IMR-90 (cell line): ENCODE measurements around the gene ASF1B. TPM values are rescaled to one million over a fixed set of nuclear protein-coding genes. Genes with fewer than 3 reads are reported as not detected.

ENCODE experiments used
- ATAC-seq: fragments of 200-7000 bp; cut with Tn5 transposase; 2 replicates; pipeline ENCODE4 v1.9.1; 2020; ENCODE audit warnings: low read depth, mild to moderate bottlenecking, moderate library complexity
- BruUV-seq: library from RNA; stranded (reverse); fragments of 400-500 nt; replicated peaks from 2 replicates; lab custom pipeline; 2021; lab: Mats Ljungman, UMichigan
- CTCF ChIA-PET: fragments of 300-600 bp; formaldehyde crosslinking; extraction: SDS; loops from one replicate; lab custom pipeline; 2021; ENCODE audit warnings: antibody characterized with exemption; lab: Yijun Ruan, JAX
- POLR2A ChIA-PET: fragments of 300-600 bp; sonication (Branson Sonifier 250); formaldehyde crosslinking; loops from one replicate; lab custom pipeline; 2022; ENCODE audit warnings: antibody characterized with exemption; ENCODE audit not compliant: unreplicated experiment; lab: Charles Lee
- DNase-seq: peaks from one replicate; pipeline ENCODE4 v3.0.0; 2013
- H2AFZ ChIP-seq: replicated peaks from 2 replicates; pipeline ENCODE3; 2013; ENCODE audit warnings: low read length, mild to moderate bottlenecking; ENCODE audit not compliant: poor library complexity
- H2AK5ac ChIP-seq: 2 replicates; pipeline ENCODE4 v1.6.1; 2013; ENCODE audit warnings: low read depth, low read length, inconsistent platforms
- H2AK9ac ChIP-seq: replicated peaks from 2 replicates; pipeline ENCODE3; 2013; ENCODE audit warnings: mild to moderate bottlenecking, low read depth, low read length, moderate library complexity; ENCODE audit not compliant: poor library complexity
- H2BK120ac ChIP-seq: 2 replicates; pipeline ENCODE4 v1.6.1; 2013; ENCODE audit warnings: low read depth, low read length, inconsistent platforms
- H2BK15ac ChIP-seq: 3 replicates; pipeline ENCODE4 v1.6.1; 2013; ENCODE audit warnings: low read depth, low read length, inconsistent platforms
- H2BK20ac ChIP-seq: 2 replicates; pipeline ENCODE4 v1.6.1; 2013; ENCODE audit warnings: low read depth, mild to moderate bottlenecking, inconsistent platforms, low read length, moderate library complexity
- H2BK5ac ChIP-seq: 2 replicates; pipeline ENCODE4 v1.6.1; 2013; ENCODE audit warnings: mild to moderate bottlenecking, low read depth, low read length, inconsistent platforms; ENCODE audit not compliant: poor library complexity, severe bottlenecking
- H3K14ac ChIP-seq: replicated peaks from 2 replicates; pipeline ENCODE4 v1.6.1; 2013; ENCODE audit warnings: low read depth, low read length, inconsistent platforms
- H3K18ac ChIP-seq: 2 replicates; pipeline ENCODE4 v1.6.1; 2013; ENCODE audit warnings: low read depth, low read length, control low read depth
- H3K23ac ChIP-seq: 2 replicates; pipeline ENCODE4 v1.6.1; 2013; ENCODE audit warnings: low read depth, low read length, inconsistent platforms
- H3K27ac ChIP-seq: 2 replicates; pipeline ENCODE4 v1.5.1; 2013; ENCODE audit warnings: mild to moderate bottlenecking, control low read depth, low read length; ENCODE audit not compliant: insufficient read depth
- H3K27me3 ChIP-seq: 2 replicates; pipeline ENCODE4 v1.6.1; 2013; ENCODE audit warnings: low read length; ENCODE audit not compliant: control insufficient read depth, insufficient read depth
- H3K36me3 ChIP-seq: 2 replicates; pipeline ENCODE4 v1.6.1; 2013; ENCODE audit warnings: low read length, mixed read lengths; ENCODE audit not compliant: control insufficient read depth, insufficient read depth
- H3K4ac ChIP-seq: 2 replicates; pipeline ENCODE4 v1.6.1; 2013; ENCODE audit warnings: low read depth, low read length, inconsistent platforms
- H3K4me1 ChIP-seq: 2 replicates; pipeline ENCODE4 v1.6.1; 2013; ENCODE audit warnings: low read length, mixed read lengths; ENCODE audit not compliant: control insufficient read depth, insufficient read depth
- H3K4me2 ChIP-seq: 2 replicates; pipeline ENCODE4 v1.6.1; 2013; ENCODE audit warnings: low read depth, mild to moderate bottlenecking, control low read depth, low read length, moderate library complexity
- H3K4me3 ChIP-seq: 2 replicates; pipeline ENCODE4 v1.5.1; 2013; ENCODE audit warnings: low read depth, mild to moderate bottlenecking, control low read depth, low read length, moderate library complexity; ENCODE audit not compliant: insufficient read depth
- H3K56ac ChIP-seq: 2 replicates; pipeline ENCODE4 v1.6.1; 2013; ENCODE audit warnings: low read length, inconsistent platforms; ENCODE audit not compliant: insufficient read depth; ENCODE audit errors: extremely low read depth
- H3K79me1 ChIP-seq, 2 experiments: 2 replicates each; pipeline ENCODE4 v1.6.1; 2013; ENCODE audit warnings: low read length in 2 of 2, inconsistent platforms in 1 of 2, low read depth in 1 of 2
- H3K9ac ChIP-seq: 2 replicates; pipeline ENCODE4 v1.6.1; 2013; ENCODE audit warnings: low read depth, low read length, control low read depth
- H3K9me1 ChIP-seq: 2 replicates; pipeline ENCODE4 v1.6.1; 2013; ENCODE audit warnings: low read length, inconsistent platforms; ENCODE audit not compliant: insufficient read depth
- H3K9me3 ChIP-seq: 2 replicates; pipeline ENCODE4 v1.6.1; 2013; ENCODE audit warnings: low read length; ENCODE audit not compliant: control insufficient read depth, insufficient read depth
- H4K20me1 ChIP-seq: 2 replicates; pipeline ENCODE4 v1.6.1; 2013; ENCODE audit warnings: low read length, inconsistent platforms; ENCODE audit not compliant: insufficient read depth
- H4K5ac ChIP-seq: 2 replicates; pipeline ENCODE4 v1.6.1; 2013; ENCODE audit warnings: mild to moderate bottlenecking, low read depth, low read length, control low read depth
- H4K8ac ChIP-seq, 2 experiments: 2 replicates each; pipeline ENCODE4 v1.6.1; 2013; ENCODE audit warnings: low read depth in 2 of 2, low read length in 2 of 2, control low read depth in 1 of 2, inconsistent platforms in 1 of 2
- H4K91ac ChIP-seq: 2 replicates; pipeline ENCODE4 v1.6.1; 2013; ENCODE audit warnings: low read depth, low read length, inconsistent platforms; ENCODE audit not compliant: insufficient read depth
- MAZ ChIP-seq: IDR thresholded peaks from 2 replicates; pipeline ENCODE4 v1.6.1; 2012; ENCODE audit warnings: low read depth, mild to moderate bottlenecking, low read length, improper control_type of control experiment, moderate library complexity, borderline replicate concordance
- MXI1 ChIP-seq: IDR thresholded peaks from 2 replicates; pipeline ENCODE4 v1.6.1; 2012; ENCODE audit warnings: low read depth, mild to moderate bottlenecking, low read length, moderate library complexity, borderline replicate concordance
- NFE2L2 ChIP-seq: fragments of 150-350 bp; IDR thresholded peaks from 2 replicates; pipeline ENCODE4 v1.6.1; 2016; ENCODE audit warnings: low read depth, mild to moderate bottlenecking, low read length
- SMC3 ChIP-seq: fragments of 150-350 bp; IDR thresholded peaks from 2 replicates; pipeline ENCODE4 v1.6.1; 2016; ENCODE audit warnings: low read depth, mild to moderate bottlenecking, antibody characterized with exemption, low read length, moderate library complexity
- WGBS, 2 experiments: methylation state at CpG; one replicate each; pipeline versions ENCODE4 v1.1.5 to v1.1.7; 2013; ENCODE audit warnings: missing lambda C conversion rate in 2 of 2; ENCODE audit not compliant: insufficient read length in 1 of 2; ENCODE audit errors: extremely low coverage in 2 of 2; 5-methylcytosine and 5-hydroxymethylcytosine counted together
- dilution Hi-C: fragments of 300-500 bp; cut with HindIII; formaldehyde crosslinking; loops from one replicate; pipeline ENCODE4 v1.14.3; 2018; ENCODE audit warnings: low sequenced_read_pairs; ENCODE audit not compliant: unreplicated experiment
- in situ Hi-C: fragments of 300-500 bp; cut with MboI; formaldehyde crosslinking; loops from 3 replicates; pipeline ENCODE4 v1.14.3; 2019; ENCODE audit warnings: low sequenced_read_pairs, inconsistent platforms, mixed read lengths
- intact Hi-C: fragments of 100-400 bp; cut with micrococcal nuclease; formaldehyde crosslinking; loops from 2 replicates; pipeline ENCODE4 v1.10.0; 2022
- polyA plus RNA-seq, 3 experiments: library from polyadenylated mRNA; depleted of rRNA; stranded (reverse); fragments of >200 nt; gene quantifications; 2 replicates each; pipeline ENCODE4 v1.2.3, GENCODE V29; 2012; ENCODE audit warnings: low replicate concordance in 1 of 3
- total RNA-seq: library from RNA; depleted of rRNA; stranded (reverse); fragments of >200 nt; gene quantifications from 2 replicates; pipeline ENCODE4 v1.2.3, GENCODE V29; 2012
- TF ChIP-seq, protein P1 (sequence below): fragments of 150-350 bp; IDR thresholded peaks from 2 replicates; pipeline ENCODE4 v1.6.1; 2016; ENCODE audit warnings: low read depth, mild to moderate bottlenecking, low read length, moderate library complexity, borderline replicate concordance

Gene ASF1B
- total and polyA plus RNA-seq, 2 of the 4 experiments (the other 2 are of a cell fraction): 10.4 to 12.1 TPM

DNA sequence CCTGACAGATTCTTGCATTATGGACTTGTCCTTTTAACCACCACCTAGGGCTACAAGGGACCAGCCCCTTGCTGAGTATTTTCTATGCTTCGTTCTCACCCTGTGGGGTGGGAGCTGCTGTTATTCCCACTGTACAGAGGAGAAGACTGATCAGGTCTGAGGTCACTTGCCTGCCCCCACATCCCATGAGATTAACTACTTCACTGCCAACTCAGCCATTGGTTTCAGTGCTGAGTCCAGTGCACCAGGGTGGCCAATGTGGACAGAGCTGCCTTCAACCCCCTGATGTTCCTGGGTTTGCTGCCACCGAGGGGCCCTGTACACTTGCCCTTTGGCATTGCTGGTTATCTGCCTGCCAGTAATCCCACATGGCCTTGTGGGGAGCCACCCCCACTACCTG lies 25.7 kb downstream of the ASF1B start:
- H3K23ac ChIP-seq: peak overlapping the region; percentile 2; the same call in 1 of the 2 replicates
- no peak overlapping the region for H4K5ac ChIP-seq
- no peak overlapping the region for H3K9ac ChIP-seq
- H4K8ac ChIP-seq: no peak overlapping the region
- no peak overlapping the region for H3K18ac ChIP-seq
- no peak overlapping the region for H2AK9ac ChIP-seq
- TF ChIP-seq NFE2L2 (no peak), MXI1 (no peak), SMC3 (no peak), MAZ (no peak)
- TF ChIP-seq, protein P1, sequence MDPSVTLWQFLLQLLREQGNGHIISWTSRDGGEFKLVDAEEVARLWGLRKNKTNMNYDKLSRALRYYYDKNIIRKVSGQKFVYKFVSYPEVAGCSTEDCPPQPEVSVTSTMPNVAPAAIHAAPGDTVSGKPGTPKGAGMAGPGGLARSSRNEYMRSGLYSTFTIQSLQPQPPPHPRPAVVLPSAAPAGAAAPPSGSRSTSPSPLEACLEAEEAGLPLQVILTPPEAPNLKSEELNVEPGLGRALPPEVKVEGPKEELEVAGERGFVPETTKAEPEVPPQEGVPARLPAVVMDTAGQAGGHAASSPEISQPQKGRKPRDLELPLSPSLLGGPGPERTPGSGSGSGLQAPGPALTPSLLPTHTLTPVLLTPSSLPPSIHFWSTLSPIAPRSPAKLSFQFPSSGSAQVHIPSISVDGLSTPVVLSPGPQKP: no peak
- peaks cover 11% of the 10 kb centered on the region for H3K4me1 ChIP-seq
- dilution Hi-C loops (no loop called here), in situ Hi-C loops (no loop called here), intact Hi-C loops (no loop called here)
- H2AK5ac ChIP-seq: no peak overlapping the region
- H2BK20ac ChIP-seq: no peak overlapping the region
- peaks cover 8% of the 10 kb centered on the region for H3K36me3 ChIP-seq
- no TSS peak for BruUV-seq
- H3K14ac ChIP-seq: no peak overlapping the region
- H3K9me1 ChIP-seq: peaks cover 9% of the 10 kb centered on the region; the same call in 1 of the 2 replicates
- ChIA-PET CTCF (no interaction called here), POLR2A (no interaction called here)
- H3K4ac ChIP-seq: no peak overlapping the region
- no CpG with 5 or more reads among the region's 2 CpGs for WGBS, 2 experiments
- H3K27ac ChIP-seq: no peak overlapping the region
- H4K91ac ChIP-seq: no peak overlapping the region
- no peak for ATAC-seq
- H3K9me3 ChIP-seq: no peaks in the 10 kb centered on the region
- H2BK15ac ChIP-seq: no peak overlapping the region
- H3K4me2 ChIP-seq: no peak overlapping the region
- no peak overlapping the region for H2BK5ac ChIP-seq
- no peak overlapping the region for H2AFZ ChIP-seq
- no peak overlapping the region for H3K56ac ChIP-seq
- no peak overlapping the region for H3K4me3 ChIP-seq
- H3K79me1 ChIP-seq: peaks cover 15 to 65% of the 10 kb centered on the region in 2 experiments; a peak in 3 of 4 replicates
- no peak for DNase-seq
- no peaks in the 10 kb centered on the region; the same call in none of the 2 replicates for H4K20me1 ChIP-seq
- H2BK120ac ChIP-seq: no peak overlapping the region
- H3K27me3 ChIP-seq: no peaks in the 10 kb centered on the region
